Hematopoietic multipotent progenitor cell treated with erythropoietin and hydrocortisone succinate and interleukin-3 and kit ligand, for 17 days (in vitro differentiated cells): ENCODE measurements around the gene HAUS5.

ENCODE experiments used
- DNase-seq: peaks from one replicate; pipeline ENCODE4 v3.0.0-alpha.2; 2015; ENCODE audit warnings: low spot score

HAUS5 gene

GRCh38 chr19:35608251-35608650 is 4.3 kb upstream of the HAUS5 start:
- DNase-seq: no peak

- no peak for DNase-seq
Observed at GRCh38 chr19:35609851-35610353, 2.6 kb upstream of the HAUS5 start.

GRCh38 chr19:35612224-35612558 is 344 bp upstream of the HAUS5 start:
- no peak for DNase-seq

GRCh38 chr19:35613574-35613973 is 1.0 kb downstream of the HAUS5 start:
- no peak for DNase-seq

DNA sequence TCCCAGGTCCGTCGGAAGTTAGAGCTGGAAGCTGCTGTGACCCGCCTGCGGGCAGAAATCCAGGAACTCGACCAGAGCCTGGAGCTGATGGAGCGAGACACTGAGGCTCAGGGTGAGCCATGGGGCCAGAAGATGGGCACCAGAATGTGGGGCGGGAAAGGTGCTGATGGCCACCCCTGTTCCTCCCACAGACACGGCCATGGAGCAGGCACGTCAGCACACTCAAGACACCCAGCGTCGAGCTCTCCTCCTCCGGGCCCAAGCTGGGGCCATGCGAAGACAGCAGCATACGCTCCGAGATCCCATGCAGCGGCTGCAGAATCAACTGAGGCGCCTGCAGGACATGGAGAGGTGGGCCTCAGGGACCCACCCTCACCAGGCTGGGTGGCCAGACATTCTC is 2.5 kb downstream of the HAUS5 start:
- DNase-seq: no peak

DNA sequence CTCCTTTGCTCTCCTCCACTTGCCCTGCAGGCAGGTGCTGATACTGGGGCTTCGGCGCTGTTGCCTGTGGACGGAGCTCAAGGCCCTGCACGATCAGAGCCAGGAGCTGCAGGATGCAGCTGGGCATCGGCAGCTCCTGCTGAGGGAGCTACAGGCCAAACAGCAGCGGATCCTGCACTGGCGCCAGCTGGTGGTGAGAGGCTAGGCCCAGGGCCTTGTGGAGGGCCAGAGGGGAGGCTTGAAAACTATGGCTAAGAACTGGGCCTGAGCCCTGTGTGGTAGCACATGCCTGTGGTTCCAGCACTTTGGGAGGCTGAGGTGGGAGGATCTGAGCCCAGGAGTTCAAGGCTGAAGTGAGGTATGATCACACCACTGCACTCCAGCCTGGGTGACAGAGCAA is 6.3 kb downstream of the HAUS5 start:
- no peak for DNase-seq

GRCh38 chr19:35619290-35619923 is 6.9 kb downstream of the HAUS5 start:
- DNase-seq: no peak

GRCh38 chr19:35620001-35620400 is 7.5 kb downstream of the HAUS5 start:
- DNase-seq: no peak

DNA sequence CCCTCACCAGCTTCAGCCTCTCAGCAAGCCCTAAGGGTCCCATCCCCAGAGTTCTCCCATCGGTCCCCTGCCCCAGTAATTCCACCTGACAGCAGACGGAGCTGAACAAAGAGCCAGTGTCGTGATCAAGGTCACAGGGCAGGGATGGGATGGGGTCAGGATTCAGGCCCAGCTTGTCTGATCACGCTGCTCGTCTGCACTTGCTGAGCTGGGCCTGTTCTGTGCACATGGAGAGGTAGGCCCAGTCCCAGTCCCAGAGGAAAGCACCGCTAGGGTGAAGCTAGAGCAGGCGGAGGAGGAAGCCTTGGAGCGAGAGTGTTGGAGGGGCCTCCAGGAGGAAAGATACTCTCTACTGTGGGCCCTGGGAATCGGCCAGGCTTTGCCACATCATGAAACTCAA is 9.2 kb downstream of the HAUS5 start:
- no peak for DNase-seq

DNA sequence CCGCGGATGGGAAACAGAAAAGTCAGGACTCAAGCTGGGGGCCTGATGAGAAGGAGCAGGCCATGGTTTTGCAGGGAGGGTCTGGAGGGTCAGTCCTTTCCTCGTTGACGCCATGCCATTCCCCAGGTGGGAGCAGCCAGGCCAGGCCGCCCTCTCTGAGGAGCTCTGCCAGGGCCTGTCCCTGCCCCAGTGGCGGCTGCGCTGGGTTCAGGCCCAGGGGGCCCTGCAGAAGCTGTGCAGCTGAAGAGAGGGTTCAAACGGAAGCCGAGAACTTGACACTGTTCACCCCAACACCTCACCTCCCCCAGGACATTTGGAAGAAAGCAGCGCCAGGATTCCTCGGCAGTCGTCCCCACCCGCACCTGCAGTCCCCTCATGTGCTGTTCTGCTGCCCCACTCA is 10.2 kb downstream of the HAUS5 start:
- DNase-seq: no peak

DNA sequence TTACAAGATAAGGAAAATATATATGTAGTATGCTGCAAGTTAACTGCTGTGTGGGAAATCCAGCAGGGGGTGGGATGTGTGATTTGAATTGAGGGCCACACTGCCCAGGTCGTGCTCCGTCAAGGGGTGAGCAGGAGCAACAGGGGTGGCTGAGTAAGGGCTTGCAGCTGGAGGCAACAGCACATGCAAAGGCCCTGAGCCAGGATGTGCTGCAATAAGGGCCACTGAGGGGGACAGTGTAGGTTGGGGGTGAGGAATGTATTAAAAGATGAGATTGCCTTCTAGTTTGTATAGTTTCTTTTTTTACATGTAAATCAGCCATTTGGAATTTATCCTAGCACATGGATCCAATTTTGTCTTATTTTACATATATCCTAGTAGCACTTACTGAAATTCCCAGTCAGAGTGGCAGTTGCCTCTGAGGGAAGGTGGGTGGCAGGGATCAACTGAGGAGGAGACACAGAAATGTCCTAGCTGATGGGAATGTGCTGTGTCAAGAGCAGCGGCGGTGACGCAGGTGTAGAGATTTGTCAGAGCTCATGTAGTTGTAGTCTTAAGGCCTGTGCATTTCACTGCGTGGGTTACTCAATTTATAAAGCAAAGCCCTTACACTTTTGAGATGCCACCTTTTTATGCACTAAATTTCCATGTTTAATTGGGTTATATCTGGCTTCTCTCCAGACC is 10.9 kb downstream of the HAUS5 start:
- no peak for DNase-seq

GRCh38 chr19:35628264-35628564 is 15.7 kb downstream of the HAUS5 start:
- DNase-seq: no peak

- peak; percentile 98 for DNase-seq
Observed at GRCh38 chr19:35628565-35629331, 16.2 kb downstream of the HAUS5 start, which contains the start of gene RBM42. TSS of gene RBM42 (plus strand) at chr19:35629036. CDS start at chr19:35629154, 118 bp downstream.

- DNase-seq: peak; percentile 24
Observed at GRCh38 chr19:35629332-35629633, 16.7 kb downstream of the HAUS5 start.

DNA sequence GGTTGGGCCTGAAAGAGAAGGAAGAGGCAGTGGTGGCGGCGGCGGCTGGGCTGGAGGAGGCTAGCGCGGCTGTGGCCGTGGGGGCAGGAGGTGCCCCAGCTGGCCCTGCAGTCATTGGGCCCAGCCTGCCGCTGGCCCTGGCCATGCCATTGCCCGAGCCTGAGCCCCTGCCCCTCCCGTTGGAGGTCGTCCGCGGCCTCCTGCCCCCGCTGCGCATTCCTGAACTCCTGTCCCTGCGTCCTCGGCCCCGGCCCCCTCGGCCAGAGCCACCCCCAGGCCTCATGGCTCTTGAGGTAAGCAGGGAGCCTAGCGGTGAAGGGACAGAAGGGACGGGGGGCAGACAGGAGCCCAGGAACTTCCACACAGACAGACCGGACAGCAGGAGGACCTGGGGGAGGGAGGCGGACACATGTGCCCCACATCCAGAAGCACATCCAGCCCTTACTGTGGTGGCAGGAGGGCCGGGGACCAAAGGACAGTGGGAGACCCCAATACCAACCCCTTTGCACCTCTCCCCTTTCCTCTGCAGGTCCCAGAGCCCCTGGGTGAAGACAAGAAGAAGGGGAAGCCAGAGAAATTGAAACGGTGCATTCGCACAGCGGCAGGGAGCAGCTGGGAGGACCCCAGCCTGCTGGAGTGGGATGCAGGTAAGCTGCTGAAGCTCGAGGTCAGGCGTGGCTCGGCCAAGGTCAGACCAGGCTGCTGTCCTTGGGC is 21.3 kb downstream of the HAUS5 start:
- DNase-seq: no peak

- no peak for DNase-seq
Observed at GRCh38 chr19:35636651-35637050, 24.1 kb downstream of the HAUS5 start.

- DNase-seq: no peak
Observed at GRCh38 chr19:35637165-35637564, 24.6 kb downstream of the HAUS5 start.

- no peak for DNase-seq
Observed at GRCh38 chr19:35639321-35639639, 26.7 kb downstream of the HAUS5 start.

DNA sequence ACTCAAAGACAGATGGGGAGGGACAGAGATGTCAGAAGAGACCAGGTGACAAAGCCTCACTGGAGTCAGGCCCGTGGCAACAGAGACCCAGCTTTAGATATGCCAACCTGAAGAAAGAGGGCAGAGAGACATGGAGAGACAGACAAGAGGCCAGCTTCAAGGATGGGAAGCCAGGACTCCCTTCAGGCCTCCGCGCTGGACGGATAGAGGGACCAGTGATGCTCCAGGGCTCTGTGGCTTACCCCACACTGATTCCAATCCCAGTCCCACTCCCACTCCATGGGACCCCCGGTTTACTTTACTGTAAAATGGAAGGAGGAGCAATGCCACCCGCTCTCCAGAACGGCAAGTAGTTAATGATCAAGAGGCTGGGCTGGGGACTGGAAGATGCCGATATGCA is 27.3 kb downstream of the HAUS5 start:
- DNase-seq: no peak

GRCh38 chr19:35641515-35642151 is 29.1 kb downstream of the HAUS5 start, which contains the start of gene ETV2:
TSS of gene ETV2 (plus strand) at chr19:35641745. CDS start at chr19:35642461, 716 bp downstream.
- no peak for DNase-seq

- DNase-seq: no peak
Observed at GRCh38 chr19:35642312-35642711, 29.8 kb downstream of the HAUS5 start.

- no peak for DNase-seq
Observed at GRCh38 chr19:35642798-35643254, 30.3 kb downstream of the HAUS5 start.
